SW480 (cell line): Measurements from ENCODE around the gene TEKT5.
"Not testable (repeated sequence)": the region's sequence is repeated elsewhere in the genome, so short reads cannot be mapped to it uniquely, and the experiment has no call there.

Source experiments
- DNase-seq: peaks from one replicate; pipeline ENCODE4 v3.0.0-alpha.2; 2016; ENCODE audit warnings: low spot score

The TEKT5 gene

DNA sequence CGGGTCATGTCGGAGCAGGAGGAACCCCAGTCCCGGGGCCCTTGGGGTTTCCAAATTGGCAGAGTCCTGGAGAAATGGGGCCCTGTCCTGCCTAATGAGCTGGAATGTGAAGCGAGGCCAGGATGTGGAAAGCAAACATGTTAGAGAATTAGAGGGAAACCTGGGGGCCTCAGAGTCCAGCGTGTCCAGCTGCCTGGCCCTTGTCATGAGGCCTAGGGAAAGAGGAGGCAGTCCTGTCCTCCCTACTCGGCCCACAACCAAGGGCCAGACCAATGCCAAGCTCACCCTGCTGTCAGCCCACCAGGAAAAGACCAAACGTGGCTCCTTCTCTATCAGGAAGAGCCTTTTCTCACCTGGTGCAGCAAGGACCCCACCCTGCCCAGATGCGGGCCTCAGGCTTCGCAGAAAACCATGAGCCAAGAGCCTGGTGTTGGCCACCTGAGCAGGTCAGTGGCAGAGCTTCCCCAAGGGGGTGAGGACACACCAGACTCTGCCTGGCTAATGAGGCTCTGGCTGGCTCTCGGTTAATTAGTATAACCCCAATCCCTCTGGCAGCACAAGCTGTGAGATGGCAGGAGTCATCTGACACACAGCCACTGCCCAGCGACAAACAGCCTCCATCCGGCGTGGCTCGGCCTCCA is 10.1 kb downstream of the TEKT5 start:
- no peak for DNase-seq

DNA sequence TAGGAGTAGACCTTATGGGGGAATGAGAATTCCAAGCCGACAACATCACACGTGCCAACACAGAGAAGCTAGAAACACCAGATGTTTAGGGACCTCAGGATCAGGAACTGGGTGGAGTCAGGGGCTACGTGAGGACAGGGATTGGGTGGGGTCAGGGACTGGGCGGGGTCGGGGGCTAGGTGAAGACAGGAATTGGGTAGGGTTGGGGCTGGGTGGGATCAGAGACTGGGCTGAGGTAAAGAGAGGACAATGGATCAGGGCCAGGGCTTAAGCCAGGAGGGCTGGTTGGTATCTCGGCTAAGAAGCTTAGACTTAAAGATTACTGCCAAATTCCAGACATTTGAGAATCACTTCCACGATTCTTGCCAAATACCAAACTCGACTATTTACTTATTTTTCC is 11.6 kb downstream of the TEKT5 start:
- peak; percentile 13 for DNase-seq

DNA sequence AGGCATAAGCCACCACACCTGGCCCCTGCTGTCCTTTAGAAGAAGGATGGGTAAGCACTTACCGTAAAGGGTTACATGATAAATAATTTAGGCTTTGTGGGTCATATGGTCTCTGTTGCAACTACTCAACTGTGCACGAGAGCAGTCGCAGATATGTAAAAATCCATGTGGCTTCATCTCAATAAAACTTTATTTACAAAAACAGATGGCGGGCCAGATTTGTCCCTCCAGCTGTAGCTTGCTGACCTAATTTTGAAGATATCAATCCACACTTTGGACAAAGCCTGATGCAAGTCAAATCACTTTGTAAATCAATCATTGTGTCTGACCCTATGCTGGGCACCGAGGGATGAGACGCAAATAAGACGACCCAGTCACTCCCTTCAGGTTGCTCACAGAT is 12.1 kb downstream of the TEKT5 start:
- DNase-seq, result no peak

DNA sequence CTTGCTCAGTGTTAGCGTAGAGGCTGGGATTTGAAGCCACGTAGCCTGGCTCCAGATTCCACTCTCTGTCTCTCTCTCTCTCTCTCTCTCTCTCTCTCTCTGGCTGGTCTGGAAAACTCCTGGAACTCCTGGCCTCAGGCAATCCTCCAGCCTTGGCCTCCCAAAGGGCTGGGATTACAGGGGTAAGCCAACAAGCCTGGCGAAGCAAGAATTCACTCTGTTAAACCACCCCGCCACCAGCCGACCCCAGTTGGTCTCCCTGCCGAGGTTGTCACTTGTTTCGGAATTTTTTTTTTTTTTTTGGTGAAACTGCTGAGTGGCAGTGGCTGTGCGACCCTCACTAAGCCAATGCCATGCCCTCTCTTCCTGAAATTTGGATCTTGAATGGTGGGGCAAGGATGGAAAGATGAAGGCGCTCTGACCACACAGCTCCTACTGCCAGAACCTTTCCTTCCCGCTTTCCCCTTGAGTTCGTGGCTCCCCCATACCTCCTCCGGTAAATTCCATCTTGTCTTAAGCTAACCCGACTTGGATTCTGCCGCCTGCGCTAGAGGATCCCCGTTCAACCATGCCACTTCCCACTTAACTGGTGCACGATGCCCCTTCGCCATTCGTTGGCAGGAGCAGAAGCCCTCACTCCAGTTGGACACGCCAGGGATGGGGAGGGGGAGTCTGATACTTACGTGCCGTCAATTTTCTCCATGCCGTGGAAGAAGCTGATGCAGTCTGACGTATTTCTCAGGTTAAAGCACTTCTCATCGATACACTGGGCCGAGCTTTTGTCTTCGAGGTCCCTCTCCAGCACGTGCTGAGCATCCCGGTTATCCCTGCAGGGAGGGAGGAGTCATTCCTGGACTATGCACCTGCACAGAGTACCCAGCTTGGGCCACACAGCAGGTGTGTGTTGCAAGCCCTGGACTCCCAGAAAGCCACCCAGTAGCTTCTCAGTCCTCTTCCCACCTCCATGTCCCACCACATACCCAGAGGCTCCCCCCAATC is 13.1 kb downstream of the TEKT5 start:
- DNase-seq, result no peak

DNA sequence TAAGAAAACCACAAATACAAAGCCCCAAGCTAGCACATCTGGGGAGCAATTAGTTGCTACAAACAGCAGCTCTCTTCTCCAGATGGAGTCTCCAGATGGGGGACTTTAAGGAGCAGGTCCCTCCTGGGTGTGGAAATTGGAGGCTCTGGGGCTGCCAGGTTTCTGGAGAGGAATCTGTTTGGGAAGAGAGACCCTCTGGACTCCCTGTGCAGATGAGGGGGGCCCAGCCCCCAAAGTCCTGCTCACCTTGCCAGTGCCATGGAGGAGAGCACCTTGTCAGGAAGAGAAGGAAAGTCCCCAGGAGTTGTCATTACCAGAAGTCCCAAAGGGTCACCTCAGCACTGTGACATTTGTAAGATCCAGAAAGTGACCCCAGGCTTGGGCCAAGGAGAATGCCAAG is 14.8 kb downstream of the TEKT5 start:
- no peak for DNase-seq

DNA sequence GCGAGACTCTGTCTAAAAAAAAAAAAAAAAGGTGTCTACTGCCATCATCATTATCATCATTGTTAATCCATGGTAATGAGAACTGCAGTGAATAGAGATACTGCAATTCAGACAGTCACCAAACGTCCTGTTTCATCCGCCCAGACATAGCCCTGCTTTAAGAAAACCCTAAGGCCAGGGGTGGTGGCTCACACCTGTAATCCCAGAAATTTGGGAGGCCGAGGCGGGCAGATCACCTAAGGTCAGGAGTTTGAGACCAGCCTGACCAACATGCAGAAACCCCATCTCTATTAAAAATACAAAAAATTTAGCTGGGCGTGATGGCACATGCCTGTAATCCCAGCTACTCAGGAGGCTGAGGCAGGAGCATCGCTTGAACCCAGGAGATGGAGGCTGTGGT is 15.3 kb downstream of the TEKT5 start:
- not testable (repeated sequence) for DNase-seq

DNA sequence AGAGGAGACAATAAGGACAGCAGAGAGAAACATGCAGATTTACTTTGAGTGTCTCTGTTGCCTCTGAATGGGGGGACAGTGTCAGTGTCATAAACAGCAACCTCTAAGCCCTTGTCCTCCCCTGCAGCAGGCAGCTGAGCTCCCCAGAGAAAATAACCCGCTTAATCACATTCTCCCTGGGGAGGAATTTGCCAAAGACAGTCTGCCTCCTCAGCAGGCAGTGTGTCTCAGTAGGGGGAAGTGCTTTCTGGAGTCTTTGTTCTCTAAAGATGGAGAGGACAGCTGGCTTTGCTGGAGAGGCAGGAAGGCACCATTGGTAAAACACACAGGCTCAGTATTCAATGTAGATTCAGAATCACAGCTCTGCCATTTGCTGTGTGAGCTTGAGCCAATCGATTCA is 16.1 kb downstream of the TEKT5 start:
- no peak for DNase-seq

DNA sequence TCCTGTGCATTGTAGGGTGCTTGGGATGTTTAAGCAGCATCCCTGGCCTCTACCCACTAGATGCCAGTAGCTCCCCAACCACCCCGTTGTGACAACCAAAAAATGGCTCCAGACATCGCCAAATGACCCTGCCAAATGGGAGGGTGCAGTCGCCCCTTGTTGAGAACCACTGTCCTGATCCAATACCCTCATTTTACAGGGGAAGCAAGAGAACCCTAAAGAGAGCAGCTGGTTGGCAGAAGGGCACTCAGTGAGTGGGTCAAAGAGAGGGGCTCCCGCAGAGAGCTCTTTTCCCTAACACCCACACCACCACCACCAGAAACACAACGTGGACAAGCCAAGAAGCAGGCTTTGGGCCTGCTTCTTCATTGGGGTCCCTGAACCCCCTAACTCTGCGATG is 18.4 kb downstream of the TEKT5 start:
- no peak for DNase-seq

DNA sequence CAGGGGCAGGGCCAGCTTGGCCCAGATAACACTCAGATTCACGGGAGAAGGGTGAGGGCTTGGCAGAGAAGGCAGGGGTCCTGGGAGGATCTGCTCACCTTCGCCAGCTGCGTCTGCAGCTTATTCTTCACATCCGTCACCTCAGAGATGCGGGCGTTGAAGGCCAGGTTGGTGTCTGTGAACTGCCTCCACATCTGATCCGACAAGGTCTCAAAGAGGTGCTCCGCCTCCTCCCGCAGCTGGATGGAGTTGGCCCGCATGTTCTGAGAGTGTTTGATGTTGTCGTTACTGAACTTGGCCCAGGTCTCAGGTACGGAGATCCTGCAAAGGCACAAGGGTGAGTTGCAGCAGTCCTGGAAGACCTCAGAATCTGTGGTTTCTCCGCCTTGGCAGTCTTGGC is 18.9 kb downstream of the TEKT5 start:
- DNase-seq, result no peak

DNA sequence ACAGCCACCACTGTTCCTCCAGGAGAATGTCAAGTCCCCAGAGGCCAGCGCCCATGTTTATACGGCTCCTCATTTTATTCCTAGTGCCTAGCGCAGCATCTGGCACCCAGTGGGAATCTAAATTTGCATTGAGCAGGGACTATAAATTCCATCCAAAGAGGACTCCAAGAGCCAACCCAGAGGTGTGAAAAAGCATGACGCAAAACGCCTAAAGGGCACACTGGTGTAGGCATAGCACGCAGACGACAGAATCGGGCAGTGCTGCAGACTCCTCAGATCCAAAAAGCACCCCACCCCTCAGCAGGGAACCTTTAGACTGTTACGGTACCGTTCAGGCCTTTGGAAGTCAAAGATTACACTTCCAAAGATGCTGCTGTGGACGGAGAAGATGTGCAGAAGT is 19.5 kb downstream of the TEKT5 start:
- no peak for DNase-seq

DNA sequence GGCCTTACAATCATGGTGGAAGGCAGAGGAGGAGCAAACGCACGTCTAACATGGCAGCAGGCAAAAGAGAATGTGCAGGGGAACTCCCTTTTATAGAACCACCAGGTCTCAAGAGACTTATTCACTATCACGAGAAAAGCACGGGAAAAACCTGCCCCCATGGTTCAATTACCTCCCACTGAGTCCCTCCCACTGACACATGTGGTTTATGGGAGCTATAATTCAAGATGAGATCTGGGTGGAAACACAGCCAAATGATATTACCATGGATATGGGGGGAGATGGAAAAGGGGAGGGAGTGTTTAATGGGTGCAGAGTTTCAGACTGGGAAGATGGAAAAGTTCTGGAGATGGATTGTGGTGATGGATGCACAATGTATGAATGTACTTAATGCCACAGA is 23.0 kb downstream of the TEKT5 start:
- DNase-seq, result no peak

DNA sequence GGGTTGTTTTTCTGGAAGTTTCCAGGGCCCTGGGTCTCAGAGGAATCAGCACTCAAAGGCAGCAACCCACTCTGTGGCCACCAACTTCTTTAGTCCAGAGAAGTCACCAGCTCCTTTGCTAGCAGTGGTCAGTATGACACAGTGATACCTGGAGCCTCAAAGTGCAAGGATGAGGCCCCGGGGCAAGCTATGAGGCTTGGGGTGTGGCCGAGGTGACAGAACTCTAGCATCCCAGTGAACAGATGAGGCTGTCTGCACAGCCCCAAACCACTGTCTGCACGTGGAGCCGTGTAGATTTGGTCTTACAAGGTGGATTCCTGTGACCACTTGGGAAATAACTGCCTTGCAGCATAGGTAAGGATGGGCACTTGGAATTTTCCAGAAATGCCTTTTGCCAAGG is 24.9 kb downstream of the TEKT5 start:
- DNase-seq, result no peak

DNA sequence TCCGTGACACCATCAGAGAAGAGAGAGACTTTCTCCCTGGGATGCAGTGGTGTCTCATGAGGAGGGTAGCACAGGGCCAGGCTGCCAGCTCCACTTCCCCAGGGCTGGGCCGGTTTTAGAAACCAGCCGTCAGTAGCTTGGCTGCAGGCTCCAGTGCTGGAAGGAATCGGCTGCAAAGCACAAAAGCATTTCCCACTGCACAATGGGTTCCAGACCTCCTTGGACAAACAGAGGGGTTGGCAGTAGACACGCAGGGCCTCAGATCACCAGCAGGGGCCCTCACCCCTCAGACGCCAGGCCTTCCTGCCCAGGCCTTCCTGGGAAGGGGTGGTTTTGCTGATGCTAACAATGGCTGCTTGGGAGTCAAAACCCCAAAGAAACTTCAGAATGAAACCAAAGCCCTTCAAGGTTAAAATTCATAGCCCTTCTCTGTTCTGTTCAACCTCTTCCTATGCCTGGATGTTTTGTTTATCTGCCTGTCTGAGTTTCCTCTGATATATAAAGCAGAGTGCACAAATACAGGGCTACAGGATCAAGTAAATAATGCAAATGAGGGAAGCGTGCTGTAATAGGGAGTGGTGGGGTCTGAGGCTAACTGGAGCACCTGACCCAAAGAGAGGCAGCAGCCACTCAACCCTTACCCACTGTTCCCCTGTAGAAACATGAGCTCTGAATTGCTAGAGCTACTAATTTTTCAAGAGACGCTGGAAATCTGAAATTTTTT is 26.2 kb downstream of the TEKT5 start:
- DNase-seq, result no peak

DNA sequence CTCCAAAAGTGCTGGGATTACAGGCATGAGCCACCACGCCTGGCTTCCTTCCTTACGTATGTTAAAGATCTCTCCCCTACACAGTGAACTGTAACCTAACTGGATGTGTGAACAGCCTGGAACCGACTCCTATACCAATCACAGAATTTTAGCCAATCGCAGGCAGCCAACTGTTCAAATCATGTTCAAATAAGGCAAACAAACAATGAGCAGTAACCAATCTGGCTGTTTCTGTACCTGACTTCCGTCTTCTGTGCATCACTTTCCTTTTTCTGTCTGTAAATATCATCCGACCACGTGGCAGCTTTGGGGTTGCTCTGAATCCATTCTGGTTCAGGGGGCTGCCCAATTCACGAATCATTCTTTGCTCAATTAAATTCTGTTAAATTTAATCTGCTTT is 27.5 kb downstream of the TEKT5 start:
- no peak for DNase-seq

DNA sequence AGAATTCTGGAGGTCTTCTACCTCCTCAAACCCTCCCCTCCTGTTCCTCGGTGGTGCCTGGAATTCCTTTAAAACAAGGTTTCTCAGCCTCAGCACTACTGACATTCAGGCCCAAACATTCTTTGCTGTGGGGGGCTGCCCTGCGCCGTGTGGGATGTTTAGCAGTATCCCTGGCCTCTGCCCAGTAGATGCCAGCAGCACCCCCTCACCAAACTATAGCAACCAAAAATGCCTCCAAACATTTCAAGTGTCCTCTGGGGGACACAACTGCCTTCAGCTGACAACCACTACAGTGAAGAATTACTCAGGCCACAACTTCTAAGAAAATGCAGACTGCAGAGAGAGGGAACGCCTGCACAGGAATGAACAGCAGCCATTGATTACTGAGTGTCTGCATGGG is 28.4 kb downstream of the TEKT5 start:
- no peak for DNase-seq

DNA sequence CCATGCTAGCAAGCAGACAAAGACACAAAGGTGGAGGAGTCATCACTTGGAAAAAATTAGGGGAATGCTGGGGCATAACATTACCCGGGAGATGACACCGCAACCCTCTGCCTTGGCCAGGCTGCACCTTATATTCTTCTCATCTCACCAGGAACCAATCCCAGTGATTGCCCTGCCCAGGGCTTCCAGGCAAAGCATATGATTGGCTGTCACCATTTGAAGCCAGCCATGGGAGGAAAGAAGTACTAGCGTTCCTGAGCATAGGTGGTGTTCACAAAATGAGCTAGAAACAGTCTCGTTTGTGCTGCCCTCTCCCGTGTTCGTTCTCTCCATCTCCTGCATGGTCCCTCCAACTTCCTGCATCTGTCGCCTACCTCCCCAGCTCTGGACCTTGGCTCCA is 29.6 kb downstream of the TEKT5 start:
- DNase-seq, result no peak

DNA sequence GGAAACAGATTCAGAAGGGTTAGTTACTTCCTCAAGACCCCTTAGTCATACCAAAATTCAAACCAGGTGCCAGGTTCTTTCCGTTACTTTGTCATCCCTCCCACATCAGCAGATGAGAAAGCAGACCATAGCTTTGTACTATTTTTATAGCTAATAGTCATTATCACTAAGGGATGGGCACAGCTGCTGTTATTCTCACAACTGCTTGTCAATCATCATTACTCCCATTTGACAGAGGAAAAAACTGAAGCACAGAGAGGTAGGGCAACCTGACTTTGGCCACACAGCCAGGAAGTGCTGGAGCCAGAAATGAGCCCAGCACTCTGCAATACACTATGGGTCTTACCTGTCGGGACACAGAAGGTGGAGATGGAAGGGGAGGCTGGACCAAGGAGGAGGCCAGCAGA is 30.0 kb downstream of the TEKT5 start:
- no peak for DNase-seq

DNA sequence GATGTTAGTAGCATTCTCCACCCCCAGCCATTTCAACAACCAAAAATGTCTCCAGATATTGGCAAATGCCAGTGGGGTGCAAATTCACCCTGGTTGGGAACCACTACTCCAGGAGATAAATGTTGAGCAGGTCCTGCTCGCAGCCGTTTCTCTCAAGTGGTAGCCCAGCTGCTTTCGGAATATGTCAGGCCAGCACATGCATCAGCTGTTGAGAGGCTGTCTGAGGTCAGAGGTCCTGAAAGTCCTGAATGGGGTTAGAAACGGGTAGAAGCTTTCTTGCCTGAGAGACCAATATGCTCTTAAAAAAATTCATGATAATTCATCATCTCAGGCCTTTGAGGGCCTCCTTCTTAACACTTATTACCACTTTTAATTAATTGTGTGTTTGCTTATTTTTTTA is 31.0 kb downstream of the TEKT5 start:
- DNase-seq, result no peak

DNA sequence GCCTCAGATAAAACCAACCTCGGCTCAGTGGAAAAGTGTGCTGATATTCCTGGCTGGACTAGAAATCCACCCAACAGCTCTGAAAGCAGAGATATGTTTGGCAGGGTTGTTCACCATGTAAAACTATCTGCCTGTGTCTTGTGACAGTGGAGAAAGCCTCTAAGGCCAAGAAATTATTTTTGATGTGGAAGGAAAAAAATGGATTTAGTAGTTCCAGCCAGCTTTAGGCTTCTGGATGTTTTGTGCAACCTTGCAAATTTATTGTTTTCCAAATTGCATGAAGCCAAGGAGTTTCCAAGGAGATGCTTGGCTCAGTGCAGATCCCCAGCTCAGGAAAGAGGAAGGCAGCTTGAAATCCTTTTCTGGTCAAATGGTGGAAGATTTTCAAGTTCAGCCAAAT is 31.6 kb downstream of the TEKT5 start:
- DNase-seq, result no peak

DNA sequence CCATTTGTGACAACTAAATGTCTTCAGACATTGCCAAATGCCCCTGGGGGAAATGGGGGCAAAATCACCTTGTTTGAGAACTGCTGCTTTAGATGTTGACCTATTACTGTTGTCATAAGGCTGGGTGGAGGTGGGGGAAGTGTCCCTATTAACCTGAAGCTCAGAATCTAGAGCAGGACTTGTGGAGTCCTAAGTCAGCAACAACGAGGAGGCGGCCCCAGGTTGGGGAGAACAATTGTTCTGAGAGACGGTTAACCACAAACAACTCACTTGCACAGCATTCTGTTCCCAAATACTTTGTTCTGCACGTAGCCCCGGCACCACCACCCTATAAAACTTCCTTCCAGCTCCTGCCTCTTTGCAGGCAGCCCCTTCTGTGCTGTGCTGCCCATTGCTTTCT is 32.5 kb downstream of the TEKT5 start:
- no peak for DNase-seq

DNA sequence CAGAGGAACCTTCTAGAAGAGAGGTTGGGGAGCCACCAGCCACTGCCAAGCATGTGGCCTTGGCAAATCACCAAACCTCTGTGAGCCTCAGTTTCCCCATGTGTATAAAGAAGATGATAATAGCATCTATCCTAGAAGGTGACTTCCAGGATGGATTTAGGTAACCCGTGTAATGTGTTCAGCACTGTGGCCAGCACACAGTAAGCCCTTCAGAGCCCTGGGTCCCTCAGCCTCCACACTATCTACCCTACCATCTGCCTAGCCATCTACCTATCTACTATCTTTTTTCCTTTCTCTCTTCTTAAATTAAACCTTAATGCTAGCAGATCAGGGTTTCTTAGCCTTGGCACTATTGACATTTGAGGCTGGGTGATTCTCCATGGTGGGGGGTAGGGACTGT is 33.0 kb downstream of the TEKT5 start:
- DNase-seq, result no peak

DNA sequence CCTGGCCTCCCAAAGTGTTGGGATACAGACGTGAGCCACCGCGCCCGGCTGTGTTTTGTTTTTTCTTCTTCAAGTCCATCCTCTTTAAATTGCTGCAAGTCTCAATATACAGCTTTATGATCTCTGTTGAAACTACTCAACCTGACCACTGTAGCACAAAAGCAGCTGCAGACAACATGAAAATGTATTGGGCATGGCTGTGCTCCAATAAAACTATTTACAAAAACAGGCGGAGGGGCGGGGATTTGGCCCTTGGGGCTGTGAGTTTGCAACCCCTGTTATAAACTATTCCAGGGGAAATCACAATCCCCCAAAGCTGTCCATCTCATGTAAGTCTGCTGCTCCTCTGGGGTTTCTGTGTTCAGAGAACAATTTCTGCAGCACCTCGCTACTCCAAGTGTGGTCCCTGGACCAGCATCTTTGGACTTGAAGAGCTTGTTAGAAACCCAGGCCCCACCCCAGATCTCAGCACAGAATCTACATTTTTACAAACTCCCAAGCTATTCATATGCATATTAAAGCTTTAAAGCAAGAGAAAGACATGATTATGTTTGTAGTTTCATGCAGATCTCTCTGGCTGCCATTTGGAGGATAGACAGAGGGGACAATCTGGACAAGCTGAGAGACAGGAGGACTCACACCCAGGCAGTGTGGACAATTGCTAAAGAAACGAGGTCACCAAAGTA is 33.6 kb downstream of the TEKT5 start:
- no peak for DNase-seq
